ENCODE results near the gene AGBL1. TPM values are rescaled to one million over a fixed set of nuclear protein-coding genes. Genes with fewer than 3 reads are reported as not detected.

AGBL1 gene
- total RNA-seq, 1 donor from 2014 or later = not detected

DNA sequence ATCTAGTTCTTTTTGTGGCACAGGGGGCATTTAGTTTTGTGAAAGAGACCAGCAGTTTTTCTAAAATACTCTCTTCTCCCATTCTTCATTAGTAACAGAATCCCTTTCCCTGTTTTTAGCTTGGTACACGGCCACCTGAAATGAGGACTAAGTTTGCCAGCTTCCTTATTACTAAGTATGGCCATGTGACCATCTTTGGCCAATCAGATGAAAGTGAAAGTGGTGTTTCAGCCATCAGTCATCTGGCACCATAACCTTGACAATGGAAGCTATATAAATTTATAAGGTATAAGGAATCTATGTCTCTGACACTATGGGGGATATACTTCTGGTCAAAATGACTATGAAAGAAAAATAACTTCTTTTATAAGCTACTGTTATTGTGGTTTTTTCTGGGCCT, 570.4 kb downstream of the AGBL1 start:
- TF ChIP-seq, protein P1, sequence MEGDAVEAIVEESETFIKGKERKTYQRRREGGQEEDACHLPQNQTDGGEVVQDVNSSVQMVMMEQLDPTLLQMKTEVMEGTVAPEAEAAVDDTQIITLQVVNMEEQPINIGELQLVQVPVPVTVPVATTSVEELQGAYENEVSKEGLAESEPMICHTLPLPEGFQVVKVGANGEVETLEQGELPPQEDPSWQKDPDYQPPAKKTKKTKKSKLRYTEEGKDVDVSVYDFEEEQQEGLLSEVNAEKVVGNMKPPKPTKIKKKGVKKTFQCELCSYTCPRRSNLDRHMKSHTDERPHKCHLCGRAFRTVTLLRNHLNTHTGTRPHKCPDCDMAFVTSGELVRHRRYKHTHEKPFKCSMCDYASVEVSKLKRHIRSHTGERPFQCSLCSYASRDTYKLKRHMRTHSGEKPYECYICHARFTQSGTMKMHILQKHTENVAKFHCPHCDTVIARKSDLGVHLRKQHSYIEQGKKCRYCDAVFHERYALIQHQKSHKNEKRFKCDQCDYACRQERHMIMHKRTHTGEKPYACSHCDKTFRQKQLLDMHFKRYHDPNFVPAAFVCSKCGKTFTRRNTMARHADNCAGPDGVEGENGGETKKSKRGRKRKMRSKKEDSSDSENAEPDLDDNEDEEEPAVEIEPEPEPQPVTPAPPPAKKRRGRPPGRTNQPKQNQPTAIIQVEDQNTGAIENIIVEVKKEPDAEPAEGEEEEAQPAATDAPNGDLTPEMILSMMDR (IDR thresholded peaks at IDR 0.05) = no peak
- no peaks in the 10 kb centered on the region for H3K36me3 Mint-ChIP-seq (ENCODE audit: unreplicated experiment)
- H3K27me3 Mint-ChIP-seq (ENCODE audit: unreplicated experiment) = no peaks in the 10 kb centered on the region
- DNase-seq (ENCODE audit: extremely low spot score, unreplicated experiment) = no peak
- no peaks in the 10 kb centered on the region for H3K4me1 Mint-ChIP-seq (ENCODE audit: unreplicated experiment)
- no peak overlapping the region for H3K4me3 Mint-ChIP-seq (ENCODE audit: unreplicated experiment)
- H3K27ac Mint-ChIP-seq (ENCODE audit: unreplicated experiment) = no peak overlapping the region
- H3K9me3 Mint-ChIP-seq (ENCODE audit: unreplicated experiment) = peaks cover 17% of the 10 kb centered on the region

DNA sequence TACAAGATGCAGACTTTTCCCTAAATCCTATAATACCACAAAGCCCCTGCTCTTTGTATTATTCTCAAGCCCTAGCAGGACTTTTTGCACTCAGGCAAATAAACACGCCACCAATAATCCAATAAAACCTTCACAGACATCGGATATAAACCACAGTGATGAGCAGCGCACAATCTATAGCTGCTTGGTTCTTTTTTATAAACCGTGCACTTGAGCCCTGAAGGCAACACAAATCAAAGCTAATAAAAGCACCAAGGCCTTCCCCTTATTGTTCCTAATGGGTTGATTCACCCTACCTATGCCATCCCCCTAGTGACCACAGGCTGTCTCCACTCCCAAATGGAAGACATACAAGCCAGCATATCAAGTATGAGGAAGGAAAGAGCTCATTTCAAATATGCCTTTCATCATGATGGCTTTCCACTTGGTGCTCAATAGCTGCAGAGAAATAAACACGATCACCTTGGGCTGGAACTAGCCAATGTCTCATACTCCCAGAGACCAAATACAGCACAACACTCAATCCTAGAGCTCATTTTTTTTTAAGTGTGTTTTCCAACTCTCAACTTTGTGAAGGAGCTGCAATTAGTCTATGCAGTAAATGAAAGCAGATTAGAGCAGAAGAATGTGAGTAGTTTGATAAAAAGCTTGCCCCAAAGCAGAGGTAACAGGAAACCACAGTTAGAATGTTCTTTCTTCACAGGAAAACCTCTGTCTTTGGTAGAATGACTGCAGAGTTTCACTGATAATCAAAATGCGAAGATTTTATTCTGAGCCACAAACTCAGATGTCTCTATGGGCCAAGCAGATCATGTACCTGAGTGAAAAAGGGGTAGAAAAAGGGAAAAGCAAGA, 573.9 kb downstream of the AGBL1 start:
- Mint-ChIP-seq H3K4me1 (ENCODE audit: unreplicated experiment) (no peaks in the 10 kb centered on the region), H3K27ac (ENCODE audit: unreplicated experiment) (no peak overlapping the region), H3K9me3 (ENCODE audit: unreplicated experiment) (peaks cover 17% of the 10 kb centered on the region), H3K36me3 (ENCODE audit: unreplicated experiment) (no peaks in the 10 kb centered on the region), H3K27me3 (ENCODE audit: unreplicated experiment) (no peaks in the 10 kb centered on the region), H3K4me3 (ENCODE audit: unreplicated experiment) (no peak overlapping the region)
- TF ChIP-seq, protein P1 (IDR thresholded peaks at IDR 0.05) = no peak
- no peak for DNase-seq (ENCODE audit: extremely low spot score, unreplicated experiment)

DNA sequence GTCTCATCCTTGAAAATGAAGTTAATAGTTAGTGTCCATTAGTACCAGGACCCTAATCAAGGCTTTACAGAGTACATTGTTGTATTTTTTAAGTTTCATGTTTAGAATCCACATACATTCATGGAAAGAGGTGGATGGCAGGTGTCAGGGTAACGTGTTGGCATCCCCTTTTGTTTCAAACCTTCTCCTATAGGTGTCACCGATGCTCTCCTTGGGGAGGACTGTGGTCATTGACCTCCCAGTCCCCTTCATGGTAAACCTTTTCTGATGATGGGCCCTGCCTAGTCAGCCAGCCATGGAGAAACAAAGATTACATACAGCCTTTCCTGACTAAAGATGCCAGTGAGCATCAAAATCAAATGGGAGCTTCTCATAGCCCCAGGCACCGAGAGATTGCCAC, 574.8 kb downstream of the AGBL1 start:
- TF ChIP-seq, protein P1 (IDR thresholded peaks at IDR 0.05) = no peak
- no peak overlapping the region for H3K4me3 Mint-ChIP-seq (ENCODE audit: unreplicated experiment)
- H3K4me1 Mint-ChIP-seq (ENCODE audit: unreplicated experiment) = no peaks in the 10 kb centered on the region
- DNase-seq (ENCODE audit: extremely low spot score, unreplicated experiment) = no peak
- H3K27me3 Mint-ChIP-seq (ENCODE audit: unreplicated experiment) = no peaks in the 10 kb centered on the region
- peaks cover 17% of the 10 kb centered on the region for H3K9me3 Mint-ChIP-seq (ENCODE audit: unreplicated experiment)
- H3K27ac Mint-ChIP-seq (ENCODE audit: unreplicated experiment) = no peak overlapping the region
- H3K36me3 Mint-ChIP-seq (ENCODE audit: unreplicated experiment) = no peaks in the 10 kb centered on the region

DNA sequence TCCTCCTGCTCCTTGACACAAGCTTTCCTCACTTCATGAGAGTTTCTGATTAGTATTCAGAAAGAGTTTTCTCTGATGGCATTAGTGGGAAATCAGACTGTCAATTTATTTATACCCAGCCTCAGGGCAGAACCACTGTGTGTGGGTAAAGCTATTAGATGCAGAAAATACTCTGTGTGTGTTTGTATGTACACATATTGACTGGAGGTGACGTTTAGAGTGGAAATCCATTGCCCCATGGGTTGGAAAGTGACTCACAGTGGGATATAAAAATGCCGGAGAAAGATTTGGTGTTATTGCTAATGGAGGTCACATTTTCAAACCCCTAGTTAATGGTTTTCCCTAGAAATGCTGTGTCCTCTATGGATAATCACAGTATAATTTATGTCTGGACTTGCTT, 577.6 kb downstream of the AGBL1 start:
- Mint-ChIP-seq H3K4me3 (ENCODE audit: unreplicated experiment) (no peak overlapping the region), H3K36me3 (ENCODE audit: unreplicated experiment) (no peaks in the 10 kb centered on the region), H3K27me3 (ENCODE audit: unreplicated experiment) (no peaks in the 10 kb centered on the region), H3K27ac (ENCODE audit: unreplicated experiment) (no peak overlapping the region), H3K9me3 (ENCODE audit: unreplicated experiment) (peaks cover 12% of the 10 kb centered on the region), H3K4me1 (ENCODE audit: unreplicated experiment) (no peaks in the 10 kb centered on the region)
- no peak for DNase-seq (ENCODE audit: extremely low spot score, unreplicated experiment)
- TF ChIP-seq, protein P1 (IDR thresholded peaks at IDR 0.05) = no peak

DNA sequence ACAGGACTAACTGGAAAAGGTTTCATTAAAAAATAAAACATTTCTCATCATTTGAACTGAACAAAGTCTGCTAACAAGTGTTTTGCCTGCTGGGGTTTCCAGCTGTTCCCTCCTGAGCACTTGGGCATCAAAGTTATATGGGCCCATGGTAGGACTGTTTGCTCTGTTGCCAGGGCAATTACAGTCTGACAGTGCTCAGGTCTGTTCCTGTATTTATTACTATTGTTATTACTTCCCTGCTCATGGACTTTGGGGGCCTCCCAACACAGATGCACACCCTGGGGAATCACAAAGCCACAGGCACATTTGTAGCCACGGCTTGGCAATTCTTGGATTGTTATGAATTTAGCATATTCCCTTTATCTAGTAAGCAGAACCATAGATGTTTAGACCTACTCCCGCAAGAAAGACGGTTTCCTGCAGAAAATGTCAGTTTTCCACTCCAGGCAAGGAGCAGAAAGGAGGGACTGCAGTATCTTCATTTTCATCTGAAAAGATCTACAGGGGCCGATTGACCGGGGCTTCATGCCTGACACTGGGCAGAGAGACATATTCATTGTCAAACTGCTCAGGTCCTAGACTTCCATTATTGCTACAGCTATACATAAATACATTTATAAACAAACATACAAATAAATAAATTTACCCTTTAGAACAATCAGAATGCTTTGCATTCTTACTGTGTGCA, 580.2 kb downstream of the AGBL1 start:
- Mint-ChIP-seq H3K27ac (ENCODE audit: unreplicated experiment) (no peak overlapping the region), H3K4me1 (ENCODE audit: unreplicated experiment) (no peaks in the 10 kb centered on the region), H3K9me3 (ENCODE audit: unreplicated experiment) (no peaks in the 10 kb centered on the region), H3K4me3 (ENCODE audit: unreplicated experiment) (no peak overlapping the region), H3K27me3 (ENCODE audit: unreplicated experiment) (no peaks in the 10 kb centered on the region), H3K36me3 (ENCODE audit: unreplicated experiment) (no peaks in the 10 kb centered on the region)
- no peak for DNase-seq (ENCODE audit: extremely low spot score, unreplicated experiment)
- TF ChIP-seq, protein P1 (IDR thresholded peaks at IDR 0.05) = no peak

Data from osteocyte (in vitro differentiated cells).